Pons (tissue), 1 donor: Measurements from ENCODE around the gene USP49.

Source experiments
- DNase-seq: peaks from one replicate; pipeline ENCODE4 v3.0.0-alpha.2; 2016; ENCODE audit warnings: low spot score

USP49 gene

GRCh38 chr6:41757271-41757670, 137.9 kb downstream of the USP49 start:
- no peak for DNase-seq

- no peak for DNase-seq
Observed at GRCh38 chr6:41756354-41756753, 138.8 kb downstream of the USP49 start.

- no peak for DNase-seq
Observed at GRCh38 chr6:41755895-41756294, 139.3 kb downstream of the USP49 start.

- no peak for DNase-seq
Observed at GRCh38 chr6:41750374-41750773, 144.8 kb downstream of the USP49 start.

GRCh38 chr6:41748542-41748941, 146.6 kb downstream of the USP49 start:
- DNase-seq = no peak

GRCh38 chr6:41748102-41748477, 147.1 kb downstream of the USP49 start:
- DNase-seq = no peak

- no peak for DNase-seq
Observed at GRCh38 chr6:41747256-41748101, 147.7 kb downstream of the USP49 start, which contains the start of gene PGC. TSS of gene PGC (minus strand) at chr6:41747397. CDS start at chr6:41747334, 63 bp downstream.

- no peak for DNase-seq
Observed at GRCh38 chr6:41746107-41746506, 149.1 kb downstream of the USP49 start.

- DNase-seq = no peak
Observed at GRCh38 chr6:41744236-41744787, 150.9 kb downstream of the USP49 start.

- no peak for DNase-seq
Observed at GRCh38 chr6:41743406-41744235, 151.6 kb downstream of the USP49 start.

GRCh38 chr6:41741625-41742490, 153.3 kb downstream of the USP49 start:
- no peak for DNase-seq

- DNase-seq = no peak
Observed at GRCh38 chr6:41740366-41741162, 154.6 kb downstream of the USP49 start.
